Fibroblast of mammary gland (primary cell): ENCODE data around the gene C15orf62.

Experiments used
- DNase-seq: peaks from one replicate; pipeline ENCODE4 v3.0.0-alpha.2; 2010; ENCODE audit warnings: low read depth
- H3K4me3 ChIP-seq: 2 replicates; pipeline ENCODE4 v1.5.1; 2011; ENCODE audit warnings: low read depth, mild to moderate bottlenecking, low read length, moderate library complexity; ENCODE audit not compliant: control insufficient read depth
- CTCF ChIP-seq: conservative IDR thresholded peaks from 2 replicates; pipeline ENCODE4 v1.5.1; 2011; ENCODE audit warnings: low read depth, low read length, inconsistent platforms; ENCODE audit not compliant: control insufficient read depth, insufficient read depth

The C15orf62 gene

GRCh38 chr15:40807028-40807887, 37.5 kb downstream of the C15orf62 start, which contains the start of the genes DNAJC17 and ZFYVE19:
DNAJC17 (minus strand) TSS chr15:40807473; CDS start chr15:40807446, 27 bp downstream.
ZFYVE19 (plus strand) TSS chr15:40807089; CDS start chr15:40807590, 501 bp downstream.
- peak within 1 kb of the TSS; percentile 99 for H3K4me3 ChIP-seq
- no peak for TF ChIP-seq CTCF
- peak; percentile 98 for DNase-seq

- no peak for TF ChIP-seq CTCF
- H3K4me3 ChIP-seq: peak overlapping the region; percentile 99
Measured at GRCh38 chr15:40807888-40808461, 38.2 kb downstream of the C15orf62 start.

GRCh38 chr15:40808861-40809450, 39.2 kb downstream of the C15orf62 start:
- no peak for TF ChIP-seq CTCF
- H3K4me3 ChIP-seq: no peak overlapping the region
- DNase-seq: no peak

More at GRCh38 chr15:40807888-40808461, 38.2 kb downstream of the C15orf62 start:
- DNase-seq: peak; percentile 55

- H3K4me3 ChIP-seq: no peak overlapping the region
- no peak for TF ChIP-seq CTCF
Measured at GRCh38 chr15:40812721-40813425, 43.1 kb downstream of the C15orf62 start.

DNA sequence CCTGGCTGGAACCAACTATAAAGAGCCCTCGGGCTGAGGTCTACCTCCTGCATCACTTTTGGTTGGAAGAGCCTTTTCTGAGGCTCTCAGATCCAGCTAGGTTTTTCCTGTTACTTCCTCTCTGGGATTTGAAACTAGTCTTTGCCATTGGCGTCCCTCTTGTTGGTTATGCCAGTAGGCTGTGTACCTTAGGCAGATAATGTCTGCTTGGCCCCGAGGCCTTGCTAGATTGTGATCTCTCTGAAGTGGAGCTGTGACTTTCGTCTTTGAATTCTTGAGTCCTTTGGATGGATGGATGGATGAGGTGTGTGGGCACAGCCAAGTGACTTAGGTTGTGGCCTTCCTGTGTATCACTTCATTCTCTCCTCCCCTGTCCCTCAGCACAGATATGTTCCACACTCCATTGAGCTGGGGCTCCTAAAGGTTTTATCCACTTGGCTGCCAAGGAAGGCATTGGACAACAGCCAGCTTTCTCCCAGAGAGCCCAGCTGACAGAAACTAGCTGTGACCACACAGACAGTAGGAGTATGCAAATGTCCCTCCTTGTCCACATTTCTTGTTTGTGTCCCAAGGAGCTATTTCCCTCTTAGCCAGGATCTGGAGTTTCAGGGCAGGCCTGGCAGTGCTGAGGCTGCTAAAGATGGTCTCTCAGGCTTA, 45.4 kb downstream of the C15orf62 start:
- DNase-seq: no peak
- no peak for TF ChIP-seq CTCF
- H3K4me3 ChIP-seq: no peak overlapping the region

More at GRCh38 chr15:40812721-40813425, 43.1 kb downstream of the C15orf62 start:
- no peak for DNase-seq

DNA sequence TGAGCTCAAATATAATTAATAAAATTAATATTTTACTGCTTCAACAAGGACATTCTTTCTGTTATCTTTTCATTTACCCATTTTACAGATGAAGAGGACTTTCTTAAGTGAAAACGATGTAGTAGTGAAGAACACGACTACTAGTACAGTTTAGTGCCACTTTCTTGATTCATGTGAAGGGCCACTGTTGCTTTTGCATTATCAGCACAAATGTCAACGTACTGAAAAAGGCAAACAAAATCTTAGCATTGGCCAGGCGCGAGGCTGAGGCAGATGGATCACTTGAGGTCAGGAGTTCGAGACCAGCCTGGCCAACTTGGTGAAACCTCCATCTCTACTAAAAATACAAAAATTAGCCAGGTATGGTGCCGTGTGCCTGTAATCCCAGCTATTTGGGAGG, 49.3 kb downstream of the C15orf62 start:
- H3K4me3 ChIP-seq: no peak overlapping the region
- TF ChIP-seq CTCF: no peak
- no peak for DNase-seq
